Activated CD8-positive, alpha-beta memory T cell treated with anti-CD3 and anti-CD28 coated beads, Interleukin-2, amount 50 U/mL, for 4 hours (primary cell): ENCODE data around the gene RFX4.

ENCODE experiments used
- DNase-seq: peaks from one replicate; pipeline ENCODE4 v3.0.0-alpha.2; 2020

RFX4 gene

GRCh38 chr12:106582641-106583230 lies at the start of gene RFX4:
Gene RFX4 (plus strand): TSS chr12:106583004. CDS start chr12:106583321, 317 bp downstream.
- DNase-seq = no peak

- no peak for DNase-seq
Observed at GRCh38 chr12:106541201-106541600, 41.6 kb upstream of the RFX4 start.

- DNase-seq = no peak
Observed at GRCh38 chr12:106551410-106551809, 31.4 kb upstream of the RFX4 start.

- no peak for DNase-seq
Observed at GRCh38 chr12:106552228-106552627, 30.6 kb upstream of the RFX4 start.

GRCh38 chr12:106564678-106565329 lies 18.0 kb upstream of the RFX4 start:
- DNase-seq = no peak

GRCh38 chr12:106566771-106567170 lies 16.0 kb upstream of the RFX4 start:
- DNase-seq = no peak

GRCh38 chr12:106573239-106573638 lies 9.6 kb upstream of the RFX4 start:
- DNase-seq = no peak

- DNase-seq = no peak
Observed at GRCh38 chr12:106576848-106577247, 6.0 kb upstream of the RFX4 start.

- DNase-seq = no peak
Observed at GRCh38 chr12:106580671-106581508, 1.9 kb upstream of the RFX4 start.

- no peak for DNase-seq
Observed at GRCh38 chr12:106581543-106582248, 1.1 kb upstream of the RFX4 start.

GRCh38 chr12:106582249-106582591 lies 584 bp upstream of the RFX4 start:
- no peak for DNase-seq

GRCh38 chr12:106583242-106584103 lies 669 bp downstream of the RFX4 start:
- DNase-seq = no peak

- no peak for DNase-seq
Observed at GRCh38 chr12:106584104-106585064, 1.6 kb downstream of the RFX4 start.

GRCh38 chr12:106585105-106585520 lies 2.3 kb downstream of the RFX4 start:
- DNase-seq = no peak

GRCh38 chr12:106585521-106586277 lies 2.9 kb downstream of the RFX4 start:
- DNase-seq = no peak

- no peak for DNase-seq
Observed at GRCh38 chr12:106586278-106586802, 3.5 kb downstream of the RFX4 start.

- DNase-seq = no peak
Observed at GRCh38 chr12:106586803-106587684, 4.2 kb downstream of the RFX4 start.

- no peak for DNase-seq
Observed at GRCh38 chr12:106588771-106589170, 6.0 kb downstream of the RFX4 start.

- no peak for DNase-seq
Observed at GRCh38 chr12:106590601-106591000, 7.8 kb downstream of the RFX4 start.
